Lower leg skin (tissue), 3 donors: ENCODE data around the gene OIT3.

ENCODE experiments used
- CTCF ChIP-seq, 3 donors: fragments of 450-650 bp; IDR thresholded peaks; one replicate each; pipeline ENCODE4 v1.5.1; 2016; ENCODE audit warnings: antibody characterized with exemption in 3 of 3, mild to moderate bottlenecking in 3 of 3, moderate library complexity in 2 of 3
- POLR2A ChIP-seq, 2 donors: fragments of 450-650 bp; IDR thresholded peaks; one replicate each; pipeline ENCODE4 v1.6.1; 2016 to 2017; ENCODE audit warnings: antibody characterized with exemption in 2 of 2, mild to moderate bottlenecking in 1 of 2, moderate library complexity in 1 of 2

GRCh38 chr10:72981882-72982529 is 88.5 kb downstream of the OIT3 start:
- no peak for TF ChIP-seq CTCF (IDR thresholded peaks at IDR 0.05)
- no peak for TF ChIP-seq POLR2A (IDR thresholded peaks at IDR 0.05)
